Caco-2 (cell line): ENCODE data around the gene CFAP161. TPM values are rescaled to one million over a fixed set of nuclear protein-coding genes. Genes with fewer than 3 reads are reported as not detected.

ENCODE experiments used
- BruUV-seq: library from RNA; stranded (reverse); fragments of 400-500 nt; replicated peaks from 2 replicates; lab custom pipeline; 2021; lab: Mats Ljungman, UMichigan
- CTCF ChIA-PET: fragments of 300-600 bp; sonication (Branson Sonifier 250); formaldehyde crosslinking; loops from one replicate; lab custom pipeline; 2022; ENCODE audit warnings: antibody characterized with exemption; lab: Charles Lee
- POLR2A ChIA-PET: fragments of 300-600 bp; sonication (Branson Sonifier 250); formaldehyde crosslinking; loops from one replicate; lab custom pipeline; 2022; ENCODE audit warnings: antibody characterized with exemption; lab: Charles Lee
- DNase-seq, 2 experiments: peaks; one replicate each; pipeline versions ENCODE4 v3.0.0 to v3.0.0-alpha.2; 2020 to 2022
- H3K27me3 ChIP-seq: replicated peaks from 2 replicates; pipeline ENCODE4 v1.6.0; 2011; ENCODE audit warnings: low read length; ENCODE audit not compliant: control insufficient read depth, insufficient read depth
- H3K36me3 ChIP-seq: 2 replicates; pipeline ENCODE4 v1.5.1; 2011; ENCODE audit warnings: low read length; ENCODE audit not compliant: control insufficient read depth, insufficient read depth
- H3K4me1 ChIP-seq: fragments of 250-450 bp; sonication (Bioruptor Pico); 2 replicates; pipeline ENCODE4 v1.5.1; 2020; ENCODE audit warnings: mild to moderate bottlenecking
- H3K4me3 ChIP-seq: 2 replicates; pipeline ENCODE4 v1.5.1; 2011; ENCODE audit warnings: low read depth, mild to moderate bottlenecking, control low read depth, low read length
- H3K9me3 ChIP-seq: fragments of 250-450 bp; sonication (Bioruptor Pico); 2 replicates; pipeline ENCODE4 v1.5.1; 2020; ENCODE audit warnings: mild to moderate bottlenecking, moderate library complexity
- H3K27ac Mint-ChIP-seq: one replicate; pipeline ENCODE4 v1.8.0; 2022; ENCODE audit warnings: mixed read lengths; ENCODE audit not compliant: unreplicated experiment
- H3K27me3 Mint-ChIP-seq: one replicate; pipeline ENCODE4 v1.8.0; 2022; ENCODE audit warnings: mixed read lengths; ENCODE audit not compliant: insufficient read depth, unreplicated experiment
- H3K36me3 Mint-ChIP-seq: one replicate; pipeline ENCODE4 v1.8.0; 2022; ENCODE audit warnings: mild to moderate bottlenecking, mixed read lengths; ENCODE audit not compliant: insufficient read depth, unreplicated experiment
- H3K4me1 Mint-ChIP-seq: one replicate; pipeline ENCODE4 v1.8.0; 2022; ENCODE audit warnings: low read depth, mixed read lengths; ENCODE audit not compliant: unreplicated experiment
- H3K4me3 Mint-ChIP-seq: one replicate; pipeline ENCODE4 v1.8.0; 2022; ENCODE audit warnings: mild to moderate bottlenecking, moderate library complexity, mixed read lengths; ENCODE audit not compliant: unreplicated experiment
- H3K9me3 Mint-ChIP-seq: one replicate; pipeline ENCODE4 v1.8.0; 2022; ENCODE audit warnings: mixed read lengths; ENCODE audit not compliant: unreplicated experiment
- intact Hi-C: fragments of 100-400 bp; cut with micrococcal nuclease; formaldehyde crosslinking; loops from one replicate; pipeline ENCODE4 v1.10.0; 2022; ENCODE audit not compliant: unreplicated experiment
- total RNA-seq: library from RNA; stranded (reverse); gene quantifications from 2 replicates; pipeline ENCODE4 v1.2.3, GENCODE V29; 2022
- TF ChIP-seq, protein P1 (sequence below), 2 experiments: fragments of 200-600 bp in 1 of 2; IDR thresholded peaks; 1 replicate in 1 of 2; 2 replicates in 1 of 2; pipeline versions ENCODE4 v1.5.1 to v1.8.0; 2011 to 2022; ENCODE audit warnings: antibody characterized with exemption in 1 of 2, control low read depth in 1 of 2, inconsistent platforms in 1 of 2, low read depth in 1 of 2, low read length in 1 of 2, mild to moderate bottlenecking in 1 of 2, moderate library complexity in 1 of 2; ENCODE audit not compliant: insufficient read depth in 1 of 2, severe bottlenecking in 1 of 2, unreplicated experiment in 1 of 2

CFAP161 gene
- total RNA-seq, 1 experiment from 2014 or later = not detected

DNA sequence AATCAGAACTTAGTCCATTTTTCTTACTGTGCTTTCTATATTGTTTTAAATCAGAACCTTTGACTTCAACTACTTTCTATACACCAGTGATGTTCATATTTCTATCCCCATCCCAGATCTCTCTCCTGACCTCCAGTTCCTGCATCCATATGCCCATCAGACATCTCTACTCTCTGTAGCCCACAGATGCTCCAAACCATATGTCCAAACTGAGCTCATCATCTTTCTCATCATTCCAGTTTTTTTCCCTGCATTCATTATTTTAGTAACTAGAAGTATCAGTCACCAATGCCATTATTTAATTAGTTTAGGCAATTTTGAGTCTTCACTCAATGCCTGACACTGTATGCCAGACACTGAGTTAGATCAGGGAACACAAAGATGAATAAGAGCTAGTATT lies 37.2 kb downstream of the CFAP161 start:
- Histone ChIP-seq H3K4me3 (no peak overlapping the region), H3K9me3 (no peaks in the 10 kb centered on the region; the same call in 1 of the 2 replicates), H3K27me3 (no peaks in the 10 kb centered on the region), H3K4me1 (no peaks in the 10 kb centered on the region), H3K36me3 (no peaks in the 10 kb centered on the region)
- ChIA-PET POLR2A (no interaction called here), CTCF (no interaction called here)
- H3K36me3 Mint-ChIP-seq = no peaks in the 10 kb centered on the region
- DNase-seq = no peak
- intact Hi-C loops = no loop called here
- H3K27me3 Mint-ChIP-seq = peaks cover 8% of the 10 kb centered on the region
- H3K4me1 Mint-ChIP-seq = no peaks in the 10 kb centered on the region
- BruUV-seq = no TSS peak
- H3K9me3 Mint-ChIP-seq = no peaks in the 10 kb centered on the region
- no peak overlapping the region for H3K4me3 Mint-ChIP-seq
- H3K27ac Mint-ChIP-seq = no peak overlapping the region
- TF ChIP-seq, protein P1, sequence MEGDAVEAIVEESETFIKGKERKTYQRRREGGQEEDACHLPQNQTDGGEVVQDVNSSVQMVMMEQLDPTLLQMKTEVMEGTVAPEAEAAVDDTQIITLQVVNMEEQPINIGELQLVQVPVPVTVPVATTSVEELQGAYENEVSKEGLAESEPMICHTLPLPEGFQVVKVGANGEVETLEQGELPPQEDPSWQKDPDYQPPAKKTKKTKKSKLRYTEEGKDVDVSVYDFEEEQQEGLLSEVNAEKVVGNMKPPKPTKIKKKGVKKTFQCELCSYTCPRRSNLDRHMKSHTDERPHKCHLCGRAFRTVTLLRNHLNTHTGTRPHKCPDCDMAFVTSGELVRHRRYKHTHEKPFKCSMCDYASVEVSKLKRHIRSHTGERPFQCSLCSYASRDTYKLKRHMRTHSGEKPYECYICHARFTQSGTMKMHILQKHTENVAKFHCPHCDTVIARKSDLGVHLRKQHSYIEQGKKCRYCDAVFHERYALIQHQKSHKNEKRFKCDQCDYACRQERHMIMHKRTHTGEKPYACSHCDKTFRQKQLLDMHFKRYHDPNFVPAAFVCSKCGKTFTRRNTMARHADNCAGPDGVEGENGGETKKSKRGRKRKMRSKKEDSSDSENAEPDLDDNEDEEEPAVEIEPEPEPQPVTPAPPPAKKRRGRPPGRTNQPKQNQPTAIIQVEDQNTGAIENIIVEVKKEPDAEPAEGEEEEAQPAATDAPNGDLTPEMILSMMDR (IDR thresholded peaks at IDR 0.05; ENCODE audit: insufficient read depth in 1 of 2, low read depth in 1 of 2, low read length in 1 of 2, severe bottlenecking in 1 of 2, unreplicated experiment in 1 of 2) = no peak

DNA sequence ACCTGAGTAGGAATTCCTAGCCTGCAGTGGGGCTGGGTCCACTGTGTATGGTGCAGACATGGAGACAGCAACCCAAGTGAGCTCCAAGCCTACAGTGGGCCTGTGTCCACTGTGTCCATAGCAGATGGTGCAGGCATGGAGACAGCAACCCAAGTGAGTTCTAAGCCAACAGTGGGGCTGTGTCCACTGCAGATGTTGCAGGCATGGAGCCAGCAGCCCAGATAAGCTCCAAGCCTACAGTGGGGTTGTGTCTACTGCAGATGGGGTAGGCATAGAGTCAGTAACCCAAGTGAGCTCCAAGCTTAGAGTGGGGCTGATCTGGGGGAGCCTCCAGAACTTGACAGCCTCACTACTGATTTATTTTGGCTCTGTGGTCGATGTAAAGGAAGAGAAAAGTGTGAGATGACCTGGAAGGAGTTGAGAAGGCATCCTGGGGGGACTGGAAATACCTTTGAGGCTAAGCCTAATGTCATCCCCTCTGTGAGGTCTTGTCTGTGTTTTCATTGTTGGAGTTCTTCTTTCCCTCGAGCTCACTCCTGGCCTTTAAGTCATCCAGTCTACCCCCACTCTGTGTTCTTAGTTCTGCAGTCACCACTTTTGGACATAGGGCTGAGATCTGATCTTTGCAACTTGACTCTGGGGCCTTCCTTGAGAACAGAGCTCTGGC lies 40.2 kb downstream of the CFAP161 start:
- Histone ChIP-seq H3K4me1 (no peaks in the 10 kb centered on the region), H3K4me3 (no peak overlapping the region), H3K36me3 (no peaks in the 10 kb centered on the region), H3K27me3 (no peaks in the 10 kb centered on the region), H3K9me3 (no peaks in the 10 kb centered on the region)
- DNase-seq = no peak
- Mint-ChIP-seq H3K27me3 (peaks cover 10% of the 10 kb centered on the region), H3K9me3 (no peaks in the 10 kb centered on the region), H3K36me3 (no peaks in the 10 kb centered on the region), H3K27ac (no peak overlapping the region), H3K4me3 (no peak overlapping the region), H3K4me1 (no peaks in the 10 kb centered on the region)
- intact Hi-C loops = no loop called here
- ChIA-PET CTCF (no interaction called here), POLR2A (no interaction called here)
- TF ChIP-seq, protein P1 (IDR thresholded peaks at IDR 0.05; ENCODE audit: insufficient read depth in 1 of 2, low read depth in 1 of 2, low read length in 1 of 2, severe bottlenecking in 1 of 2, unreplicated experiment in 1 of 2) = no peak
- no TSS peak for BruUV-seq

DNA sequence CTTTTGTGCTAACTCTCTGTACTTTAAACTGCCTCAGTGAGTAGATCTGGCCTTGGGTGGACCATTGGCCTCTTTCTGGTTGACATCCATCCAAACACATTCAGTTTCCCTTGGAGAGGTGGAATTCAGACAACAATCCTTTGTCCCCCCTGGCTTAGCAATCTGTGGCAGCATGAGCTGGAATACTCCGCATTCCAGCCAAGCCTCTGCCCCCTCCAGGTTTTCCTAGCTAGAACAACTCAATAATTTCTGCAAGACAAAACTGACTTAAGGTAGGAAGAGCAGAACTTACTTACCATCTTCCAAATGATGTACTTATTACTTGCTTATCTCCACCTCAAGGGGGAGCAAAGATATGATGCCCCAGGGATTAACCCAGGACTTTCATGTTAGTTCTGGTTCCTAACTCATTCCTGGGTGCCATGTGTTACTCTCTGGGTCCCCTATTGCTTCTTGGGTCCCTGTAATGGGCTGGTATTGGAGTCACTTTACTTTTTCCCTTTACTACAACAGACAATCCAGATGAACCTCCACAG lies 40.8 kb downstream of the CFAP161 start:
- no TSS peak for BruUV-seq
- H3K4me3 Mint-ChIP-seq = no peak overlapping the region
- H3K4me1 Mint-ChIP-seq = no peaks in the 10 kb centered on the region
- Histone ChIP-seq H3K4me1 (no peaks in the 10 kb centered on the region), H3K4me3 (no peak overlapping the region), H3K27me3 (no peaks in the 10 kb centered on the region), H3K36me3 (no peaks in the 10 kb centered on the region), H3K9me3 (no peaks in the 10 kb centered on the region)
- ChIA-PET CTCF (no interaction called here), POLR2A (no interaction called here)
- intact Hi-C loops = no loop called here
- DNase-seq = no peak
- H3K27ac Mint-ChIP-seq = no peak overlapping the region
- TF ChIP-seq, protein P1 (IDR thresholded peaks at IDR 0.05; ENCODE audit: insufficient read depth in 1 of 2, low read depth in 1 of 2, low read length in 1 of 2, severe bottlenecking in 1 of 2, unreplicated experiment in 1 of 2) = no peak
- peaks cover 13% of the 10 kb centered on the region for H3K27me3 Mint-ChIP-seq
- H3K36me3 Mint-ChIP-seq = no peaks in the 10 kb centered on the region
- no peaks in the 10 kb centered on the region for H3K9me3 Mint-ChIP-seq
